Measurements from ENCODE around the gene CEP192.
"Not testable (repeated sequence)": the region's sequence is repeated elsewhere in the genome, so short reads cannot be mapped to it uniquely, and the experiment has no call there.

Gene CEP192

GRCh38 chr18:12989397-12990122 lies 1.6 kb upstream of the CEP192 start:
- DNase-seq (ENCODE audit: low read depth in 2 of 3, low spot score in 2 of 3), result no peak

- DNase-seq (ENCODE audit: low read depth in 2 of 3, low spot score in 2 of 3), result peak in 2 of 3 experiments; percentile 18 to 27
Measured at GRCh38 chr18:12990123-12990475, 1.1 kb upstream of the CEP192 start.

- no peak for DNase-seq (ENCODE audit: low read depth in 2 of 3, low spot score in 2 of 3)
Measured at GRCh38 chr18:12990641-12990966, 558 bp upstream of the CEP192 start.

- no peak for DNase-seq (ENCODE audit: low read depth in 2 of 3, low spot score in 2 of 3)
Measured at GRCh38 chr18:12991821-12992179, 638 bp downstream of the CEP192 start.

- DNase-seq (ENCODE audit: low read depth in 2 of 3, low spot score in 2 of 3), result no peak
Measured at GRCh38 chr18:12993439-12993838, 2.3 kb downstream of the CEP192 start.

GRCh38 chr18:12995424-12995823 lies 4.3 kb downstream of the CEP192 start:
- DNase-seq (ENCODE audit: low read depth in 2 of 3, low spot score in 2 of 3), result no peak

- DNase-seq (ENCODE audit: low read depth in 2 of 3, low spot score in 2 of 3), result no peak
Measured at GRCh38 chr18:12995952-12996477, 4.9 kb downstream of the CEP192 start.

GRCh38 chr18:12996661-12997292 lies 5.6 kb downstream of the CEP192 start:
- DNase-seq (ENCODE audit: low read depth in 2 of 3, low spot score in 2 of 3), result no peak

- DNase-seq (ENCODE audit: low read depth in 2 of 3, low spot score in 2 of 3), result not testable (repeated sequence)
Measured at GRCh38 chr18:12997330-12997729, 6.2 kb downstream of the CEP192 start.

GRCh38 chr18:12998332-12999060 lies 7.3 kb downstream of the CEP192 start:
- DNase-seq (ENCODE audit: low read depth in 2 of 3, low spot score in 2 of 3), result no peak

GRCh38 chr18:13003466-13003896 lies 12.3 kb downstream of the CEP192 start:
- DNase-seq (ENCODE audit: low read depth in 2 of 3, low spot score in 2 of 3), result no peak

- DNase-seq (ENCODE audit: low read depth in 2 of 3, low spot score in 2 of 3), result no peak
Measured at GRCh38 chr18:13004396-13004795, 13.2 kb downstream of the CEP192 start.

- no peak for DNase-seq (ENCODE audit: low read depth in 2 of 3, low spot score in 2 of 3)
Measured at GRCh38 chr18:13005289-13005688, 14.1 kb downstream of the CEP192 start.

GRCh38 chr18:13006531-13007247 lies 15.5 kb downstream of the CEP192 start:
- DNase-seq (ENCODE audit: low read depth in 2 of 3, low spot score in 2 of 3), result no peak

- DNase-seq (ENCODE audit: low read depth in 2 of 3, low spot score in 2 of 3), result no peak
Measured at GRCh38 chr18:13007248-13007560, 16.0 kb downstream of the CEP192 start.

- DNase-seq (ENCODE audit: low read depth in 2 of 3, low spot score in 2 of 3), result no peak
Measured at GRCh38 chr18:13011719-13012118, 20.6 kb downstream of the CEP192 start.

GRCh38 chr18:13014232-13014631 lies 23.1 kb downstream of the CEP192 start:
- no peak for DNase-seq (ENCODE audit: low read depth in 2 of 3, low spot score in 2 of 3)

- DNase-seq (ENCODE audit: low read depth in 2 of 3, low spot score in 2 of 3), result no peak
Measured at GRCh38 chr18:13014818-13015217, 23.7 kb downstream of the CEP192 start.

GRCh38 chr18:13017247-13017875 lies 26.2 kb downstream of the CEP192 start:
- DNase-seq (ENCODE audit: low read depth in 2 of 3, low spot score in 2 of 3), result no peak

GRCh38 chr18:13018374-13018773 lies 27.2 kb downstream of the CEP192 start:
- no peak for DNase-seq (ENCODE audit: low read depth in 2 of 3, low spot score in 2 of 3)

GRCh38 chr18:13019301-13019700 lies 28.1 kb downstream of the CEP192 start:
- DNase-seq (ENCODE audit: low read depth in 2 of 3, low spot score in 2 of 3), result no peak
